Fibroblast of pulmonary artery (primary cell): Measurements from ENCODE around the gene CCT5.
A peak's percentile ranks its signal among the peaks of the same experiment; 100 is the strongest.
"Not testable (repeated sequence)": the region's sequence is repeated elsewhere in the genome, so short reads cannot be mapped to it uniquely, and the experiment has no call there.

Experiments used
- DNase-seq: peaks from one replicate; pipeline ENCODE4 v3.0.0-alpha.2; 2010; ENCODE audit warnings: low read depth
- H3K4me3 ChIP-seq: replicated peaks from 2 replicates; pipeline ENCODE4 v1.5.1; 2011; ENCODE audit warnings: low read depth, mild to moderate bottlenecking, control low read depth, low read length, moderate library complexity
- TF ChIP-seq, protein P1 (sequence below): IDR thresholded peaks from 2 replicates; pipeline ENCODE4 v1.5.1; 2011; ENCODE audit warnings: mild to moderate bottlenecking, control low read depth, low read length, inconsistent platforms; ENCODE audit errors: missing control alignments

The CCT5 gene

DNA sequence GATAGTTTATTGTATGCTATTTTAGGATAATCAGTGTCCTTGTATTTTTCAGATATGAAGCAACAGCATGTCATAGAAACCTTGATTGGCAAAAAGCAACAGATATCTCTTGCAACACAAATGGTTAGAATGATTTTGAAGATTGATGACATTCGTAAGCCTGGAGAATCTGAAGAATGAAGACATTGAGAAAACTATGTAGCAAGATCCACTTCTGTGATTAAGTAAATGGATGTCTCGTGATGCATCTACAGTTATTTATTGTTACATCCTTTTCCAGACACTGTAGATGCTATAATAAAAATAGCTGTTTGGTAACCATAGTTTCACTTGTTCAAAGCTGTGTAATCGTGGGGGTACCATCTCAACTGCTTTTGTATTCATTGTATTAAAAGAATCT, 14.5 kb downstream of the CCT5 start:
- DNase-seq, result peak; percentile 26
- TF ChIP-seq, protein P1, sequence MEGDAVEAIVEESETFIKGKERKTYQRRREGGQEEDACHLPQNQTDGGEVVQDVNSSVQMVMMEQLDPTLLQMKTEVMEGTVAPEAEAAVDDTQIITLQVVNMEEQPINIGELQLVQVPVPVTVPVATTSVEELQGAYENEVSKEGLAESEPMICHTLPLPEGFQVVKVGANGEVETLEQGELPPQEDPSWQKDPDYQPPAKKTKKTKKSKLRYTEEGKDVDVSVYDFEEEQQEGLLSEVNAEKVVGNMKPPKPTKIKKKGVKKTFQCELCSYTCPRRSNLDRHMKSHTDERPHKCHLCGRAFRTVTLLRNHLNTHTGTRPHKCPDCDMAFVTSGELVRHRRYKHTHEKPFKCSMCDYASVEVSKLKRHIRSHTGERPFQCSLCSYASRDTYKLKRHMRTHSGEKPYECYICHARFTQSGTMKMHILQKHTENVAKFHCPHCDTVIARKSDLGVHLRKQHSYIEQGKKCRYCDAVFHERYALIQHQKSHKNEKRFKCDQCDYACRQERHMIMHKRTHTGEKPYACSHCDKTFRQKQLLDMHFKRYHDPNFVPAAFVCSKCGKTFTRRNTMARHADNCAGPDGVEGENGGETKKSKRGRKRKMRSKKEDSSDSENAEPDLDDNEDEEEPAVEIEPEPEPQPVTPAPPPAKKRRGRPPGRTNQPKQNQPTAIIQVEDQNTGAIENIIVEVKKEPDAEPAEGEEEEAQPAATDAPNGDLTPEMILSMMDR, result no peak
- no peak overlapping the region for H3K4me3 ChIP-seq

DNA sequence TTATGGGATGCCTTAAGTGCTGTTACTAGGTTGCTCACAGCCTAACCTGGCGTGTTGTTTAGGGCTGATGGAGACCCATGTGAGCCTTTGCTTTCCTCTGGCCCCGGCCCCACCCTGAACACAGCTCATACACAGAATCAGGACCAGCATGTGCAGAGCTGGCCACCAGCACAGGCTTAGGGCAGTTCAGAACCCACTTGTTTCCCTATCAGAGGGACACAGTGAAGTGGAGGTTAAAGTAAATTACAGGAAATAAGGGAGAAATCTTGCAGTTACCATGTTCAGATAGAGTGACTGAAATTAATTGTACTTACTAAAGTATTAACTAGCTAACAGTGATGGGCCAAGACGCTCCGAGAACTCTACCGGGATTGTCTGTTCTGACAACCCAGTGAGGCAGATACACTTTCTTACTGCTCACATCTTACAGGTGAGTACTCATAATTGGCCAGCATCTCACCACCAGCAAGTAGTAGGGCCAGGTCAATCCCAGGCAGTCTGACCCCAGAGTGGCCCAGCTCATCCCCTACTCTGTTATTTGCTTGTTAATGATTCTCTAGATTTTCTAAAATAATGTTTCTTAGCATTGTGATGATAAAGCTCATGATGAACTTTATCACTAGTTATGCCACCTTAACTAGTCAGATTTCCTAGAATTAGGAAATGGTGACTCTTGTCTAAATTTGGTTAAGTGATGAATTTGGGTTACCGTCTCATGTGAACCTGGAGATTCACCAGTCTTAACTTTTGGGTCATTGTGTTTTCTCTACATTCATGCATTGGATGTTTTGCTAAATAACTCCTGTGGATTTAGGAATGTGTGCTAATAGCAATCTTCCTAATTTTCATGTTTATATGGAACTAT, 15.4 kb downstream of the CCT5 start:
- DNase-seq, result no peak
- H3K4me3 ChIP-seq, result no peak overlapping the region
- TF ChIP-seq, protein P1, result no peak

DNA sequence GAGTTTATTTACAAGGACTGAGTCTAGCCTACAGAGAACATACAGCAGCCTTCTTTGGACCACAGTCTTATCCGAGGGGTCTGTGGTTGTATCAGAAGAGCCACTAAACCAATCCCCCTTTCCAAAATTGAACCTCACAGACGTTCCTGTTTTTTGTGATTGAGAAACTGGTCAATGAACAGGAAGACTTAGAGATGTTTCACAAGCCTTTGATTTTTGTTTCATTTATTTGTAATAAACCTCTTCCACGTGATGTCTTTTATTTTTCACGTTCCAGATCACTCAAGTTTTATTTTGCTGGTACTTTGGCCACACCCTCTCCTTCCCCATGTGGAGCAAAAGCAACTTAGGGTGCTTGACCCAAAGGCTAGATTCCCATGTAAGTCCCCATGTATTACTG, 16.1 kb downstream of the CCT5 start:
- TF ChIP-seq, protein P1, result no peak
- no peak for DNase-seq
- no peak overlapping the region for H3K4me3 ChIP-seq

DNA sequence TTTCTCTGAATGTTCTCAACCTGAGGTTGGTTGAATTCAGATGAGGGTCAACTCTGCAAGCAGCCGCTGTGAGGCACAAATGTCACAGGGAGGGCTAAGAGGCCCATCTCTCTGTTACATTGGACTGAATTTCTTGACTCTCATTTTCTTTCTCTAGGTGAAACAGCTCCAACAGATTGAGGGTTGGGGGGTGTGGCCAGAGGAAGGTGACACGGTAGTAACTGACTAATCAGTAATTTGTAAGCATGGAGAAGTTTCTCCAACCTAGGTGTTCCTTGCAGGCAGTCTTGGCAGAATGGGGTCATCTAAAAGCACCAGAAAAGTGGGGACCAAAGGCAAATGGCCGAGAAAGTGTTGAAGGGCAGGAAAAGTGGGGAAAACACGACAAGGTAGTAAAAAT, 16.8 kb downstream of the CCT5 start:
- no peak for DNase-seq
- TF ChIP-seq, protein P1, result no peak
- no peak overlapping the region for H3K4me3 ChIP-seq

DNA sequence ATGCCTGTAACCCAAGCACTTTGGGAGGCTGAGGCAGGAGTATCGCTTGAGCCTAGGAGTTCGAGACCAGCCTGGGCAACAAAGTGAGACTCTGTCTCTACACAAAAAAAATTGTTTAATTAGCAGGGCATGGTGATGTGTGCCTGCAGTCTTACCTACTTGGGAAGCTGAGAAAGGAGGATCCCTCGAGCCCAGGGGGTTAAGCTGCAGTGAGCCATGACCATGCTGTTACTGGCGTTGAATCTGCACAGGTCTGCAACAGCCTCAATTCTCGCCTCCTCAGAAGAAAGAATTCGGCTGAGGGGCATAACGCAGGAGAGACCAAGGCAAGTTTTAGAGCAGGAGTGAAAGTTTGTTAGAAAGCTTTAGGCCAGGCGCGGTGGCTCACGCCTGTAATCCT, 18.0 kb downstream of the CCT5 start:
- no peak overlapping the region for H3K4me3 ChIP-seq
- no peak for DNase-seq
- TF ChIP-seq, protein P1, result no peak

DNA sequence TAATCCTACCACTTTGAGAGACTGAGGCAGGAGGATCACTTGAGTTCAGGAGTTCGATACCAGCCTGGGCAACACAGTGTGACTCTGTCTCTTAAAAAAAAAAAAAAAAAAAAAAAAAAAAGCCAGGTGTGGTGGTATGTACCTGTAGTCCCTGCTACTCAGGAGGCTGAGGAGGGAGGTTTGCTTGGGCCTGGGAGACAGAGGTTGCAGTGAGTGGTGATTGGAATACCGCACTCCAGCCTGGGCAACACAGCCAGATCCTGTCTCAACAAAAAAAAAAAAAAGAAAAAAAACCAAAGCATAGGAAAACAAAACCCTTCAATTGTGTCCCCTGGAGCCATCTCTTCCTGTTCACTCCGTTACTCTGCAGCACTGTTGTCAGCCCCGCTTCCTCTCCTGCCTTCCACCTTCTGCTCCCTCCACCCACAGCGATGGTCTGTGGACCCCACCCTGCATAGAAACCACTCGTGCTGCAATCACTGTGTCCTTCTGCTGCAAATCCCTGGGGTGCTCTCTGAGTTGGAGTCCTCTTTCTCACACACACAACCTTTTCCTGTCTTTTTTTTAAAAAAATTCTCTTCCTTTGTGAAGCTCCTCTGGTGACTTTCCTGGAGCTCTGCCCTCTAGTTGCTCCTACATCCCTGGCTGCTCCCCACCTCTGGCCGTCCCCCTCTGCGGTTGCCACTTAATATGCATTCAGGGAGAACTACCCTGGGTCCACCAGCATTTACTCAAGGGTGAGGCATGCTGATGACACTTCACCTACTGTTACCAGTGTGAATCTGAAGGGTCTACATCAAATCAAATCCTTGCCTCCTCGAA, 22.2 kb downstream of the CCT5 start:
- no peak for DNase-seq
- no peak overlapping the region for H3K4me3 ChIP-seq
- TF ChIP-seq, protein P1, result no peak

DNA sequence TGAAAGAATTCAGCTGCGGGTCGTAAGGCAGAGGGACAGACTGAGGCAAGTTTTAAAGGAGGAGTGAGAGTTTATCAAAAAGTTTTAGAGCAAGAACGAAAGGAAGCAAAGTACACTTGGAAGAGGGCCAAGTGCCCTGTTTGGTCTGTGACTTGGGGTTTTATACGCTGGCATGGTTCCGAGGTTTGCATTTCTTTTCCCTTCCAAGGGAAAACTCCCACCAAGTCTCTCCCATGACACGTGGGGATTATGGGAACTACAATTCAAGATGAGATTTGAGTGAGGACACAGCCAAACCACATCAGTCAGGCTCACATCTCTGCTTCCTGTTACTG, 22.8 kb downstream of the CCT5 start:
- H3K4me3 ChIP-seq, result not testable (repeated sequence)
- peak; percentile 28 for DNase-seq
